ENCODE results near the gene ADCY2. TPM values are rescaled to one million over a fixed set of nuclear protein-coding genes. Genes with fewer than 3 reads are reported as not detected.

ADCY2 gene
- polyA plus RNA-seq, 1 donor (not counting 4 experiments of a cell fraction or from before 2014, with no cell fraction given): 0.13 TPM

DNA sequence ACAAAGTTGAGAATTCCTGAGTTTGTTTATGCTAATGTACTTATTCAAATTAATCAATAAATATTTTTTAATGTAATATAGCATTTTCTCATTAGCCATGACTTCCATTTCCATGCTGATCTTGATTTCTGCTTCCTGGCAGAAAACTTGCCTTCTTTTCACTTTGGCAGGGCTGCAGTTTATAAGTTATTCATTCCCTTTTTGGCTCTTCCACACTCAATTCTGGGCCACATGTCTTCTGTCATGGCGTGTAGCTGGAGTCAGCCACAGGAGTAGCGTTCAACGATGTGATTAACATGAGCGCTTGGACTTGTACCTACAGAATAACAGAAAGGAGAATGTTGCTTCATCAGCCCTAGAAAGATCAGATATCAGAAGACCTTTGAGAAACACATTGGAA lies 282.1 kb downstream of the ADCY2 start:
- no peaks in the 10 kb centered on the region for H3K27me3 ChIP-seq (ENCODE audit: control insufficient read depth, extremely low read depth, insufficient read depth, low read length)
- H4K20me1 ChIP-seq (ENCODE audit: control insufficient read depth, extremely low read depth, insufficient read depth, low read length): no peaks in the 10 kb centered on the region
- H3K9me1 ChIP-seq (ENCODE audit: control insufficient read depth, extremely low read depth, insufficient read depth, low read length): no peaks in the 10 kb centered on the region
- no peak for DNase-seq (ENCODE audit: low read depth, low spot score)
- TF ChIP-seq, protein P1, sequence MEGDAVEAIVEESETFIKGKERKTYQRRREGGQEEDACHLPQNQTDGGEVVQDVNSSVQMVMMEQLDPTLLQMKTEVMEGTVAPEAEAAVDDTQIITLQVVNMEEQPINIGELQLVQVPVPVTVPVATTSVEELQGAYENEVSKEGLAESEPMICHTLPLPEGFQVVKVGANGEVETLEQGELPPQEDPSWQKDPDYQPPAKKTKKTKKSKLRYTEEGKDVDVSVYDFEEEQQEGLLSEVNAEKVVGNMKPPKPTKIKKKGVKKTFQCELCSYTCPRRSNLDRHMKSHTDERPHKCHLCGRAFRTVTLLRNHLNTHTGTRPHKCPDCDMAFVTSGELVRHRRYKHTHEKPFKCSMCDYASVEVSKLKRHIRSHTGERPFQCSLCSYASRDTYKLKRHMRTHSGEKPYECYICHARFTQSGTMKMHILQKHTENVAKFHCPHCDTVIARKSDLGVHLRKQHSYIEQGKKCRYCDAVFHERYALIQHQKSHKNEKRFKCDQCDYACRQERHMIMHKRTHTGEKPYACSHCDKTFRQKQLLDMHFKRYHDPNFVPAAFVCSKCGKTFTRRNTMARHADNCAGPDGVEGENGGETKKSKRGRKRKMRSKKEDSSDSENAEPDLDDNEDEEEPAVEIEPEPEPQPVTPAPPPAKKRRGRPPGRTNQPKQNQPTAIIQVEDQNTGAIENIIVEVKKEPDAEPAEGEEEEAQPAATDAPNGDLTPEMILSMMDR (optimal IDR thresholded peaks at IDR 0.05 in 1 of 3, IDR thresholded peaks at IDR 0.05 in 1 of 3, conservative IDR thresholded peaks at IDR 0.05 in 1 of 3; ENCODE audit: extremely low read depth in 1 of 3, insufficient read depth in 2 of 3, low read length in 3 of 3): no peak
- no peak for TF ChIP-seq EZH2 (IDR thresholded peaks at IDR 0.05; ENCODE audit: low read length)
- no peak overlapping the region for H3K27ac ChIP-seq (ENCODE audit: control insufficient read depth, insufficient read depth, low read length)
- no peak overlapping the region for H3K9ac ChIP-seq (ENCODE audit: control insufficient read depth, extremely low read depth, insufficient read depth, low read length)
- no peaks in the 10 kb centered on the region for H3K79me2 ChIP-seq (ENCODE audit: control insufficient read depth, insufficient read depth, low read length)
- H3K36me3 ChIP-seq (ENCODE audit: control insufficient read depth in 2 of 2, extremely low read depth in 1 of 2, insufficient read depth in 2 of 2, low read length in 2 of 2): no peaks in the 10 kb centered on the region
- FAIRE-seq: no peak
- no peak overlapping the region for H3K4me2 ChIP-seq (ENCODE audit: control insufficient read depth, extremely low read depth, insufficient read depth, low read depth, low read length)
- H3K4me3 ChIP-seq (ENCODE audit: control insufficient read depth in 2 of 3, extremely low read depth in 1 of 3, insufficient read depth in 2 of 3, low read depth in 1 of 3, low read length in 3 of 3): no peak overlapping the region
- H3K9me3 ChIP-seq (ENCODE audit: control insufficient read depth, low read depth, low read length): no peaks in the 10 kb centered on the region
- dilution Hi-C loops (cut with MboI; ENCODE audit: extremely low pct_ligation_motif_present, low sequenced_read_pairs): no loop called here
- H2AFZ ChIP-seq (ENCODE audit: control insufficient read depth, low read length): no peak overlapping the region
- H3K4me1 ChIP-seq (ENCODE audit: control insufficient read depth, extremely low read depth, insufficient read depth, low read length): peaks cover 10% of the 10 kb centered on the region

DNA sequence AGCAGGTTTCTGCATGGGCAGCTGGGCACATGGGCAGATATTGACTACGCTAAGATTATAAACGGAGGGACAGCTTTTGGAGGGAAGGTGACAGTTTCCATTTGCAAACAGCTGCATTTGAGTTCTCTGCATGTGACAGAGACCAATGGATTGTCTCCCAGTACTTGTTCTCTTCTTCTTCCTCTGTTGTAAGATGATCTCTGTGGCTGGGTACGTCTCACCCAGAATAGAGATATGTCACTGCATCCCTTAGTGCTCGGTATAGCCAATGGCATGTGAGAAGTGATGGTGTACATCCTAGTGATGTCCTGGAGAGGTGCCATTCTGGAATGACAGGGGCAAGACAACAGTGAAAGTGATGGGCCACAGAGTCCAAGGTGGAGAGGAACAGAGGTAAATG lies 283.7 kb downstream of the ADCY2 start:
- H3K9me1 ChIP-seq (ENCODE audit: control insufficient read depth, extremely low read depth, insufficient read depth, low read length): no peaks in the 10 kb centered on the region
- TF ChIP-seq, protein P1 (optimal IDR thresholded peaks at IDR 0.05 in 1 of 3, IDR thresholded peaks at IDR 0.05 in 1 of 3, conservative IDR thresholded peaks at IDR 0.05 in 1 of 3; ENCODE audit: extremely low read depth in 1 of 3, insufficient read depth in 2 of 3, low read length in 3 of 3): no peak
- no peak for TF ChIP-seq EZH2 (IDR thresholded peaks at IDR 0.05; ENCODE audit: low read length)
- H3K4me1 ChIP-seq (ENCODE audit: control insufficient read depth, extremely low read depth, insufficient read depth, low read length): peaks cover 10% of the 10 kb centered on the region
- H3K36me3 ChIP-seq (ENCODE audit: control insufficient read depth in 2 of 2, extremely low read depth in 1 of 2, insufficient read depth in 2 of 2, low read length in 2 of 2): no peaks in the 10 kb centered on the region
- no peak for FAIRE-seq
- no peak overlapping the region for H2AFZ ChIP-seq (ENCODE audit: control insufficient read depth, low read length)
- H3K27ac ChIP-seq (ENCODE audit: control insufficient read depth, insufficient read depth, low read length): no peak overlapping the region
- no peaks in the 10 kb centered on the region for H4K20me1 ChIP-seq (ENCODE audit: control insufficient read depth, extremely low read depth, insufficient read depth, low read length)
- DNase-seq (ENCODE audit: low read depth, low spot score): no peak
- dilution Hi-C loops (cut with MboI; ENCODE audit: extremely low pct_ligation_motif_present, low sequenced_read_pairs): no loop called here
- no peaks in the 10 kb centered on the region for H3K9me3 ChIP-seq (ENCODE audit: control insufficient read depth, low read depth, low read length)
- H3K9ac ChIP-seq (ENCODE audit: control insufficient read depth, extremely low read depth, insufficient read depth, low read length): no peak overlapping the region
- no peaks in the 10 kb centered on the region for H3K79me2 ChIP-seq (ENCODE audit: control insufficient read depth, insufficient read depth, low read length)
- no peak overlapping the region for H3K4me3 ChIP-seq (ENCODE audit: control insufficient read depth in 2 of 3, extremely low read depth in 1 of 3, insufficient read depth in 2 of 3, low read depth in 1 of 3, low read length in 3 of 3)
- peaks cover 4% of the 10 kb centered on the region for H3K27me3 ChIP-seq (ENCODE audit: control insufficient read depth, extremely low read depth, insufficient read depth, low read length)
- H3K4me2 ChIP-seq (ENCODE audit: control insufficient read depth, extremely low read depth, insufficient read depth, low read depth, low read length): no peak overlapping the region

All from keratinocyte (primary cell).